Measurements from ENCODE around the gene DPYSL5. TPM values are rescaled to one million over a fixed set of nuclear protein-coding genes. Genes with fewer than 3 reads are reported as not detected.
"Not testable (repeated sequence)": the region's sequence is repeated elsewhere in the genome, so short reads cannot be mapped to it uniquely, and the experiment has no call there.

The DPYSL5 gene
- polyA plus RNA-seq, 3 donors = not detected

DNA sequence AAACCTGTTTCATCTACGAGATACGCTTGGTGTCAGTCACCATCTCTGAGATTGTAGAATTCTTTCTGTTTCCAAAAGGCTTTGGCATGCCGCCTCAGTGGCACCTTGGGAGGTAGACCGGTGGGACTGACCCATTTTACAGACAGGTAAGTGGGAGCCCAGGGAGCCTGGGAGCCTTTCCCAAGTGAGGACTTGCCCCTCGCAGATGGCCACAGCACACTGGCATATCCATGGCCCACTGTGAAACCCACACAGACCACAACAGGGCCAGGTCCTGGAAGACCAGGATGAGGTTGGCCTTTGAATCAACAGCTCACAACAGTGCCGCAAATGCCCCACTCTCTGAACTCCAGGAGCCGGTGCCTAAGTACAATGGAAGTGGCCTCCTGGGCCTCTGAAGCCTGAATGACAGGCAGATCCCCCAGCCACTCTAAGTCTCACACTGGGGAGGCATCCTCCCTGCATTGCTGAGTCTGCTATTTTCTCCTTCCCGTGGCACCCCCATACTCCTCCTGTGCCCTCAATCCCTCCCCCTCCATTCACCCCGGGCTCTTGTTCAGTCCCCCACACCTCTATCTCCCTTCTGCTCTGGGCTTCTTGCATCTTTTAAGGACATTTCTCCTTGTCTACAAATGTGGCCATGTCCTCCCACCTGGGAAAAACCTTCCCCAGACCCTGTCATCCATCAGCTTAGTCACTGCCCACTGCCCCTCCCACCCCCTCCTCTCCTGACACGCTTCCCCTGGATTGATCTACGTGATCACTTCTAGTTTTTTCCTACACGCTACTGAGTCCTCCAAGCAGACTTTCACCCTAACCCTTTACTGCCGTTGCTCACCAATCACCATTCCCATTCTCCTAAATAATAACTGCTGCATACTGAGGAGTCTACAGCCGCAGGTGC, 35.9 kb upstream of the DPYSL5 start:
- Mint-ChIP-seq H3K27ac (no peak overlapping the region), H3K36me3 (no peaks in the 10 kb centered on the region), H3K4me1 (peaks cover 10% of the 10 kb centered on the region), H3K9me3 (peaks cover 0 to 7% (median 5%) of the 10 kb centered on the region in 7 donors), H3K4me3 (no peak overlapping the region), H3K27me3 (ENCODE audit: low read depth in 3 of 3) (peaks cover 9 to 25% (median 15%) of the 10 kb centered on the region in 3 donors)
- WGBS (ENCODE audit: insufficient coverage) = 93% methylated on average over 10 of the region's 14 CpGs
- no peak for DNase-seq
- H3K27ac ChIP-seq (ENCODE audit: low read depth in 1 of 2, low read length in 2 of 2) = no peak overlapping the region
- no peak overlapping the region for H3K9ac ChIP-seq (ENCODE audit: insufficient read depth, low read length, poor library complexity, severe bottlenecking)
- no peaks in the 10 kb centered on the region for H3K27me3 ChIP-seq (ENCODE audit: control insufficient read depth in 2 of 2, insufficient read depth in 2 of 2, low read length in 2 of 2)
- peaks cover 4 to 13% of the 10 kb centered on the region in 2 donors for H3K4me1 ChIP-seq (ENCODE audit: control insufficient read depth in 1 of 2, insufficient read depth in 2 of 2, low read length in 2 of 2)
- TF ChIP-seq, protein P1, sequence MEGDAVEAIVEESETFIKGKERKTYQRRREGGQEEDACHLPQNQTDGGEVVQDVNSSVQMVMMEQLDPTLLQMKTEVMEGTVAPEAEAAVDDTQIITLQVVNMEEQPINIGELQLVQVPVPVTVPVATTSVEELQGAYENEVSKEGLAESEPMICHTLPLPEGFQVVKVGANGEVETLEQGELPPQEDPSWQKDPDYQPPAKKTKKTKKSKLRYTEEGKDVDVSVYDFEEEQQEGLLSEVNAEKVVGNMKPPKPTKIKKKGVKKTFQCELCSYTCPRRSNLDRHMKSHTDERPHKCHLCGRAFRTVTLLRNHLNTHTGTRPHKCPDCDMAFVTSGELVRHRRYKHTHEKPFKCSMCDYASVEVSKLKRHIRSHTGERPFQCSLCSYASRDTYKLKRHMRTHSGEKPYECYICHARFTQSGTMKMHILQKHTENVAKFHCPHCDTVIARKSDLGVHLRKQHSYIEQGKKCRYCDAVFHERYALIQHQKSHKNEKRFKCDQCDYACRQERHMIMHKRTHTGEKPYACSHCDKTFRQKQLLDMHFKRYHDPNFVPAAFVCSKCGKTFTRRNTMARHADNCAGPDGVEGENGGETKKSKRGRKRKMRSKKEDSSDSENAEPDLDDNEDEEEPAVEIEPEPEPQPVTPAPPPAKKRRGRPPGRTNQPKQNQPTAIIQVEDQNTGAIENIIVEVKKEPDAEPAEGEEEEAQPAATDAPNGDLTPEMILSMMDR (IDR thresholded peaks at IDR 0.05) = no peak
- no peaks in the 10 kb centered on the region for H3K36me3 ChIP-seq (replicated peaks in 1 of 2; ENCODE audit: control insufficient read depth in 1 of 2, insufficient read depth in 2 of 2, low read length in 2 of 2)
- no peak overlapping the region for H3K4me3 ChIP-seq (replicated peaks in 1 of 3; ENCODE audit: low read depth in 2 of 3, low read length in 3 of 3)
- no peak overlapping the region for H3K4me2 ChIP-seq (replicated peaks; ENCODE audit: extremely low read depth, low read length, poor library complexity, severe bottlenecking)
- intact Hi-C loops (cut with micrococcal nuclease) = no loop called here
- H3K79me2 ChIP-seq (ENCODE audit: insufficient read depth, low read length) = no peaks in the 10 kb centered on the region
- no peaks in the 10 kb centered on the region for H4K20me1 ChIP-seq (ENCODE audit: insufficient read depth, low read length)
- H2AFZ ChIP-seq (ENCODE audit: insufficient read depth, low read depth, low read length, poor library complexity, severe bottlenecking) = no peak overlapping the region
- H3K9me3 ChIP-seq (replicated peaks in 1 of 2; ENCODE audit: control insufficient read depth in 1 of 2, insufficient read depth in 1 of 2, low read length in 2 of 2) = no peaks in the 10 kb centered on the region

DNA sequence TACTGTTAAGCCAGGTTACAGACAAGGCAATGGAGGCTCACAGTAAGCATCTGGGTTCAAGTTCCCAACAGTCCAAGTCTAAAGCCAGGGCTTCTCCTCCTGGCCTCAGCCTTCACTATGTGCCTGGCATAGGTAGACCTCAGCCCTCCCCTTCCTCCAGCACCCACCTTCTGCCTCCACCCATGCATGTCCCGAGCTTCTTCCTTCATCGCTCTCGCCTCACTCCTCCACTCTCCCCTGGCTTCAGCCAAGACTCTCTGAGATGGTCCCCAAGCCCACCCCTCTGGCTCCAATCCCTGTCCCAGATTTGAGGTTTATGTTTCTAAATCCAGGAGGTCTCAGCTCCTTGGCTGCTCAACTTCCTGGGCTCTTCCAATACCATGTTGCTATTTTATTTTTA, 35.2 kb upstream of the DPYSL5 start:
- Histone ChIP-seq H3K9me3 (replicated peaks in 1 of 2; ENCODE audit: control insufficient read depth in 1 of 2, insufficient read depth in 1 of 2, low read length in 2 of 2) (no peaks in the 10 kb centered on the region), H4K20me1 (ENCODE audit: insufficient read depth, low read length) (no peaks in the 10 kb centered on the region), H3K27me3 (ENCODE audit: control insufficient read depth in 2 of 2, insufficient read depth in 2 of 2, low read length in 2 of 2) (no peaks in the 10 kb centered on the region), H3K9ac (ENCODE audit: insufficient read depth, low read length, poor library complexity, severe bottlenecking) (no peak overlapping the region), H3K4me1 (ENCODE audit: control insufficient read depth in 1 of 2, insufficient read depth in 2 of 2, low read length in 2 of 2) (peaks cover 4 to 13% of the 10 kb centered on the region in 2 donors), H2AFZ (ENCODE audit: insufficient read depth, low read depth, low read length, poor library complexity, severe bottlenecking) (no peak overlapping the region), H3K36me3 (replicated peaks in 1 of 2; ENCODE audit: control insufficient read depth in 1 of 2, insufficient read depth in 2 of 2, low read length in 2 of 2) (no peaks in the 10 kb centered on the region), H3K4me3 (replicated peaks in 1 of 3; ENCODE audit: low read depth in 2 of 3, low read length in 3 of 3) (no peak overlapping the region), H3K27ac (ENCODE audit: low read depth in 1 of 2, low read length in 2 of 2) (no peak overlapping the region), H3K4me2 (replicated peaks; ENCODE audit: extremely low read depth, low read length, poor library complexity, severe bottlenecking) (no peak overlapping the region), H3K79me2 (ENCODE audit: insufficient read depth, low read length) (no peaks in the 10 kb centered on the region)
- Mint-ChIP-seq H3K27me3 (ENCODE audit: low read depth in 3 of 3) (peaks cover 9 to 27% (median 15%) of the 10 kb centered on the region in 3 donors), H3K36me3 (no peaks in the 10 kb centered on the region), H3K27ac (no peak overlapping the region), H3K9me3 (peaks cover 0 to 7% (median 5%) of the 10 kb centered on the region in 7 donors), H3K4me3 (no peak overlapping the region), H3K4me1 (peaks cover 10% of the 10 kb centered on the region)
- no peak for DNase-seq
- intact Hi-C loops (cut with micrococcal nuclease) = no loop called here
- WGBS (ENCODE audit: insufficient coverage) = 100% methylated on average over 3 of the region's 3 CpGs
- TF ChIP-seq, protein P1 (IDR thresholded peaks at IDR 0.05) = no peak

DNA sequence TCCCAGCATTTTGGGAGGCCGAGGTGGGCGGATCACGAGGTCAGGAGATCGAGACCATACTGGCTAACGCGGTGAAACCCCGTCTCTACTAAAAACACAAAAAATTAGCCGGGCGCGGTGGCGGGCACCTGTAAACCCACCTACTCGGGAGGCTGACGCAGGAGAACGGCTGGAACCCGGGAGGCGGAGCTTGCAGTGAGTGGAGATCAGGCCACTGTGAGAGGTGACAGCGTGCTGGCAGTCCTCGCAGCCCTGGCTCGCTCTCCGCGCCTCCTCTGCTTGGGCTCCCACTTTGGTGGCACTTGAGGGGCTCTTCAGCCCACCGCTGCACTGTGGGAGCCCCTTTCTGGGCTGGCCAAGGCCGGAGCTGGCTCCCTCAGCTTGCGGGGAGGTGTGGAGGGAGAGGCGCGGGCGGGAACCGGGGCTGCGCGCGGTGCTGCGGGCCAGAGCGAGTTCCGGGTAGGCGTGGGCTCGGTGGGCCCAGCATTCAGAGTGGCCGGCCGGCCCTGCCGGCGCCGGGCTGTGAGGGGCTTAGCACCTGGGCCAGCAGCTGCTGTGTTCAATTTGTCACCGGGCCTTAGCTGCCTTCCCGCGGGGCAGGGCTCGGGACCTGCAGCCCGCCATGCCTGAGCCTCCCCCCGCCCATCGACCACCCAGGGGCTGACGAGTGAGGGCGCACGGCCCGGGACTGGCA, 33.7 kb upstream of the DPYSL5 start:
- H3K27ac Mint-ChIP-seq = not testable (repeated sequence)

More for the DNA sequence above, 33.7 kb upstream of the DPYSL5 start:
- H2AFZ ChIP-seq (ENCODE audit: insufficient read depth, low read depth, low read length, poor library complexity, severe bottlenecking); intact Hi-C loops (cut with micrococcal nuclease); H3K36me3 ChIP-seq (replicated peaks in 1 of 2; ENCODE audit: control insufficient read depth in 1 of 2, insufficient read depth in 2 of 2, low read length in 2 of 2); DNase-seq; H3K9ac ChIP-seq (ENCODE audit: insufficient read depth, low read length, poor library complexity, severe bottlenecking); H3K9me3 ChIP-seq (replicated peaks in 1 of 2; ENCODE audit: control insufficient read depth in 1 of 2, insufficient read depth in 1 of 2, low read length in 2 of 2); H3K4me2 ChIP-seq (replicated peaks; ENCODE audit: extremely low read depth, low read length, poor library complexity, severe bottlenecking); H3K27ac ChIP-seq (ENCODE audit: low read depth in 1 of 2, low read length in 2 of 2); H3K36me3 Mint-ChIP-seq; H3K4me3 ChIP-seq (replicated peaks in 1 of 3; ENCODE audit: low read depth in 2 of 3, low read length in 3 of 3); H3K4me3 Mint-ChIP-seq; H3K9me3 Mint-ChIP-seq; H3K27me3 ChIP-seq (ENCODE audit: control insufficient read depth in 2 of 2, insufficient read depth in 2 of 2, low read length in 2 of 2); H4K20me1 ChIP-seq (ENCODE audit: insufficient read depth, low read length); H3K79me2 ChIP-seq (ENCODE audit: insufficient read depth, low read length): not testable (repeated sequence)
- Mint-ChIP-seq H3K4me1 (peaks cover 10% of the 10 kb centered on the region), H3K27me3 (ENCODE audit: low read depth in 3 of 3) (peaks cover 14 to 38% (median 15%) of the 10 kb centered on the region in 3 donors)
- peaks cover 4 to 13% of the 10 kb centered on the region in 2 donors for H3K4me1 ChIP-seq (ENCODE audit: control insufficient read depth in 1 of 2, insufficient read depth in 2 of 2, low read length in 2 of 2)
- 96% methylated on average over 38 of the region's 52 CpGs for WGBS (ENCODE audit: insufficient coverage)

Data from CD14-positive monocyte (primary cell).